RWPE1 (cell line): Measurements from ENCODE around the gene CLEC4M.

Experiments used
- CTCF ChIA-PET: fragments of 350-600 bp; sonication (Branson Sonifier 250); formaldehyde crosslinking; extraction: SDS; loops from one replicate; lab custom pipeline; 2021; lab: Yijun Ruan, JAX
- POLR2A ChIA-PET: fragments of 400-600 bp; formaldehyde crosslinking; extraction: SDS; loops from one replicate; lab custom pipeline; 2020; ENCODE audit warnings: antibody characterized with exemption; ENCODE audit not compliant: low non-redundant PET; lab: Yijun Ruan, JAX
- DNase-seq: peaks from one replicate; pipeline ENCODE4 v3.0.0; 2012; ENCODE audit warnings: low spot score
- H3K27ac ChIP-seq: fragments of 450-650 bp; 2 replicates; pipeline ENCODE4 v1.5.1; 2017
- TF ChIP-seq, protein P1 (sequence below): fragments of 450-650 bp; conservative IDR thresholded peaks from 2 replicates; pipeline ENCODE4 v1.5.1; 2017; ENCODE audit warnings: low read depth, mild to moderate bottlenecking

Gene CLEC4M

DNA sequence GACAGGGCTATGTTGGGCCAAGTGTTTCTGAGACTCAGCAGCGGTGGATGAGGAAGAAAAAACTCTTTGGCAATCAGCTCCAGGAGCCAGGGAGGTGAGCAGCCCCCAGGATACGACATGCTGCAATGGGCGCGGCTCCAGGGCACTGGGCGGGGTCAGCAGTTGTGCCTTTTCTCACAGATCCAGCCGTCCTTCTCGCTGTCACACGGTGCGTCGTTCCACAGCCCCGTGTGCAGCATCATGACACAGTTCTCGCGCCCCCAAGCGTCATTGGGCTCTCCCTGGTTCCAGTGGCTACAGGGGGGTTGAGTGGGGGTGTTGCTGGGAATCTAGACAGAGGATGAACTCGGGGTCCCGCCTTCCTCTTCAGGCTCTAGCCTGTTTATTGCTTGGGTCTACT is 33.8 kb upstream of the CLEC4M start:
- CTCF ChIA-PET: no interaction called here
- no peak for DNase-seq
- POLR2A ChIA-PET: no interaction called here
- TF ChIP-seq, protein P1, sequence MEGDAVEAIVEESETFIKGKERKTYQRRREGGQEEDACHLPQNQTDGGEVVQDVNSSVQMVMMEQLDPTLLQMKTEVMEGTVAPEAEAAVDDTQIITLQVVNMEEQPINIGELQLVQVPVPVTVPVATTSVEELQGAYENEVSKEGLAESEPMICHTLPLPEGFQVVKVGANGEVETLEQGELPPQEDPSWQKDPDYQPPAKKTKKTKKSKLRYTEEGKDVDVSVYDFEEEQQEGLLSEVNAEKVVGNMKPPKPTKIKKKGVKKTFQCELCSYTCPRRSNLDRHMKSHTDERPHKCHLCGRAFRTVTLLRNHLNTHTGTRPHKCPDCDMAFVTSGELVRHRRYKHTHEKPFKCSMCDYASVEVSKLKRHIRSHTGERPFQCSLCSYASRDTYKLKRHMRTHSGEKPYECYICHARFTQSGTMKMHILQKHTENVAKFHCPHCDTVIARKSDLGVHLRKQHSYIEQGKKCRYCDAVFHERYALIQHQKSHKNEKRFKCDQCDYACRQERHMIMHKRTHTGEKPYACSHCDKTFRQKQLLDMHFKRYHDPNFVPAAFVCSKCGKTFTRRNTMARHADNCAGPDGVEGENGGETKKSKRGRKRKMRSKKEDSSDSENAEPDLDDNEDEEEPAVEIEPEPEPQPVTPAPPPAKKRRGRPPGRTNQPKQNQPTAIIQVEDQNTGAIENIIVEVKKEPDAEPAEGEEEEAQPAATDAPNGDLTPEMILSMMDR: no peak
- H3K27ac ChIP-seq: no peak overlapping the region

GRCh38 chr19:7729831-7730285 is 33.2 kb upstream of the CLEC4M start:
- POLR2A ChIA-PET: no interaction called here
- TF ChIP-seq, protein P1: no peak
- DNase-seq: no peak
- no peak overlapping the region for H3K27ac ChIP-seq
- CTCF ChIA-PET: no interaction called here

- CTCF ChIA-PET: no interaction called here
These were observed 32.5 kb upstream of the CLEC4M start for GRCh38 chr19:7730286-7731217.

DNA sequence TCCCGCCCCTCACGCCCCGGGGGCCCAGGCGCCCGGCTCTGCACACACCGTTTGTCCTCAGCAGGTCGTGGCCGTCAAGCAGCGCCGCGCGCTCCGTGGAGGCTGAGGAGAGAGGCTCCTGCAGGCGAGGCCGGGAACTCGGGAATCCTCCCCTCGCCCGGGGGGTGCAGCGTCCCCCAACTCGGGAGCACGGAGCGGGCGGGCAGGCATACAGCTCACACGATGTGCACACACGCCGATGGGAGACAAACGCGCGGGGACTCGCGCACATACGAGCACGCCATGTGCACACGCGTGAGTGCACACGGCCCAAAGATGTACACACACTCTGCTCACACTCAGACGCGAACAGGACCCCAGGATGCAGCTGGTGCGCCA is 31.8 kb upstream of the CLEC4M start:
- POLR2A ChIA-PET: no interaction called here

More at GRCh38 chr19:7730286-7731217, 32.5 kb upstream of the CLEC4M start:
- no peak for DNase-seq
- H3K27ac ChIP-seq: no peak overlapping the region
- POLR2A ChIA-PET: no interaction called here
- TF ChIP-seq, protein P1: no peak

GRCh38 chr19:7731615-7732014 is 31.4 kb upstream of the CLEC4M start:
- ChIA-PET POLR2A (no interaction called here), CTCF (interaction anchor here (0.7 to 1.0 kb wide), 2 partner anchors 68 to 94 kb away, joined by 3 read pairs; no protein-coding TSS in a partner anchor)
- TF ChIP-seq, protein P1: no peak
- no peak for DNase-seq
- no peak overlapping the region for H3K27ac ChIP-seq

More for the DNA sequence above, 31.8 kb upstream of the CLEC4M start:
- H3K27ac ChIP-seq: no peak overlapping the region
- DNase-seq: no peak
- CTCF ChIA-PET: no interaction called here
- TF ChIP-seq, protein P1: no peak

DNA sequence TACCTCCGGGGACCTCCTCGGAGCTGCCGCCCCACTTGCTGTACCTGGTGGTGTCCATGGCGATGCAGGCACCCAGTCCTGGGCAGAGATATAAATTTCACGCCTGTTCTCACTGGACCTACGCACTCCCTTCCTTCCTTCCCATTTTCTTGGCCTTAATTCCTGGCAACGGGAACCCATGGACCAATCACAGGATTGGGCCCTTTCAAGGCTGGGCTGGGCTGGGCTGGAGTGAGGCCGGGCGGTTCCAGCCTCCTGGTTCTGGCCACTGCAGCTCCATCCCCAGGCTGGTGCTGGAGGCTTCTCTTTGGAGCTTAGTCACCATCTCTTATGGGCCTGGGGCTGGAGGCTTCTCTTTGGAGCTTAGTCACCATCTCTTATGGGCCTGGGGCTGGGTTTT is 31.0 kb upstream of the CLEC4M start, which contains the start of gene CLEC4G:
CLEC4G (minus strand) TSS at position 66 of the 400 bp plus-strand sequence; CDS start at position 58, 8 bp downstream.
- ChIA-PET POLR2A (no interaction called here), CTCF (interaction anchor here (0.7 to 1.0 kb wide), 2 partner anchors 68 to 93 kb away, joined by 3 read pairs; no protein-coding TSS in a partner anchor)
- TF ChIP-seq, protein P1: no peak
- no peak within 1 kb of the TSS for H3K27ac ChIP-seq
- no peak for DNase-seq
